ENCODE results near the gene TMEM109.

GRCh38 chr11:60873533-60873932, 40.4 kb upstream of the TMEM109 start:
- TF ChIP-seq EZH2 (IDR thresholded peaks at IDR 0.05; ENCODE audit: insufficient read depth, poor library complexity, severe bottlenecking) (no peak), EZH2phosphoT487 (IDR thresholded peaks at IDR 0.05; ENCODE audit: insufficient read depth, low read depth) (no peak)

All from GM23248 (cell line).